Duodenal mucosa (tissue), 2 donors: Measurements from ENCODE around the gene ACTG1.

ENCODE experiments used
- H3K27ac ChIP-seq: one replicate; pipeline ENCODE4 v1.7.0; 2013; ENCODE audit warnings: low read depth, low read length
- H3K27me3 ChIP-seq, 2 donors: one replicate each; pipeline ENCODE4 v1.7.0; 2013; ENCODE audit warnings: low read length in 2 of 2, control low read depth in 1 of 2; ENCODE audit not compliant: insufficient read depth in 2 of 2, control insufficient read depth in 1 of 2
- H3K36me3 ChIP-seq, 2 donors: one replicate each; pipeline ENCODE4 v1.7.0; 2013; ENCODE audit warnings: low read length in 2 of 2, control low read depth in 1 of 2; ENCODE audit not compliant: insufficient read depth in 2 of 2, control insufficient read depth in 1 of 2
- H3K4me1 ChIP-seq, 2 donors: one replicate each; pipeline ENCODE4 v1.7.0; 2013; ENCODE audit warnings: low read length in 2 of 2, control low read depth in 1 of 2; ENCODE audit not compliant: insufficient read depth in 2 of 2, control insufficient read depth in 1 of 2
- H3K4me3 ChIP-seq, 2 donors: one replicate each; pipeline ENCODE4 v1.7.0; 2013; ENCODE audit warnings: low read length in 2 of 2, low read depth in 1 of 2
- H3K9ac ChIP-seq, 2 donors: one replicate each; pipeline ENCODE4 v1.7.0; 2013; ENCODE audit warnings: low read length in 2 of 2, low read depth in 1 of 2
- H3K9me3 ChIP-seq, 2 donors: one replicate each; pipeline ENCODE4 v1.7.0; 2013; ENCODE audit warnings: low read length in 2 of 2, control low read depth in 1 of 2; ENCODE audit not compliant: control insufficient read depth in 1 of 2

ACTG1 gene

DNA sequence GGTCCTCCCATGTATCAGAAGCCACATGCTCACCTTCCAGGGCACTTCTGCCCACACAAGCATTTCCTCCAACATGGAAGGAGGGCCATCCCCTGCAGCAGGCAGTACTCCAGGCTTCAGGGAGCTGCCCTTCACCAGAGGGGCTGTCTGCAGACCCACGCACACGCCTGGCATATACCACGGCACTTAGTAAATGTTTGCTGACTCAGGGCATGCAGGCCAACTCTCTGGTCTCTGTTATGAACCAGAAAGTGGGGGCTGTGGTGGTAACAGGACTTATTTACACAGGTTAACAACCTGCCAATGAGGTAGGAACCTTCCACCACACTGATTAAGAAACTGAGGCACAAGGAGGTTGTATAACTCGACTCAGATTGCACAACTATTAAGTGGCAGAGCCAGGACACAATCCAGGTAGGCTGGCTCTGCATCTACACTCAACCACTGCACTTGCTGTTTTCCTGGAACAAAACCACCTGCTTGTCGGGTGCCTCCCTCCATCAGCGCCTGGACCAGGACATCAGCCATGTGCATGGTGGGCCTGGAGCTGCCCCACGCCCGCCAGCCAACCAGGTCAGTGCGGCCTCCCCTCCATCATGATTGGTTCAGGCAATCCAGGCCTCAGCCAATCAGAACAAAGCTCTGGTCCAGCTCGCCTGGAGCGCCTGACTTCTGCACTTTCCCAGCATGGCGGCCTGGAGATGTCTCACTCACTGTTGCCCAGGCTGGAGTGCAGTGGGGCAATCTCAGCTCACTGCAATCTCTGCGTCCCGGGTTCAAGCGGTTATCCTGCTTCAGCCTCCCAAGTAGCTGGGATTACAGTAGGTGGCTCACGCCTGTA is 19.2 kb downstream of the ACTG1 start:
- Histone ChIP-seq H3K9ac (no peak overlapping the region), H3K36me3 (no peaks in the 10 kb centered on the region), H3K27me3 (peaks cover 0 to 2% of the 10 kb centered on the region in 2 donors), H3K27ac (no peak overlapping the region), H3K4me3 (no peak overlapping the region), H3K4me1 (peaks cover 4 to 10% of the 10 kb centered on the region in 2 donors), H3K9me3 (no peaks in the 10 kb centered on the region)

- H3K27ac ChIP-seq: no peak overlapping the region
- H3K4me1 ChIP-seq: peaks cover 4 to 10% of the 10 kb centered on the region in 2 donors
- H3K36me3 ChIP-seq: no peaks in the 10 kb centered on the region
- no peaks in the 10 kb centered on the region for H3K9me3 ChIP-seq
- peaks cover 0 to 2% of the 10 kb centered on the region in 2 donors for H3K27me3 ChIP-seq
- H3K9ac ChIP-seq: no peak overlapping the region
- H3K4me3 ChIP-seq: no peak overlapping the region
These were observed 19.9 kb downstream of the ACTG1 start for GRCh38 chr17:81492706-81493105.

- Histone ChIP-seq H3K9ac (no peak overlapping the region), H3K27ac (no peak overlapping the region), H3K36me3 (no peaks in the 10 kb centered on the region), H3K27me3 (peaks cover 0 to 2% of the 10 kb centered on the region in 2 donors), H3K9me3 (no peaks in the 10 kb centered on the region), H3K4me1 (peaks cover 4 to 15% of the 10 kb centered on the region in 2 donors), H3K4me3 (no peak overlapping the region)
These were observed 20.4 kb downstream of the ACTG1 start for GRCh38 chr17:81492202-81492601.

DNA sequence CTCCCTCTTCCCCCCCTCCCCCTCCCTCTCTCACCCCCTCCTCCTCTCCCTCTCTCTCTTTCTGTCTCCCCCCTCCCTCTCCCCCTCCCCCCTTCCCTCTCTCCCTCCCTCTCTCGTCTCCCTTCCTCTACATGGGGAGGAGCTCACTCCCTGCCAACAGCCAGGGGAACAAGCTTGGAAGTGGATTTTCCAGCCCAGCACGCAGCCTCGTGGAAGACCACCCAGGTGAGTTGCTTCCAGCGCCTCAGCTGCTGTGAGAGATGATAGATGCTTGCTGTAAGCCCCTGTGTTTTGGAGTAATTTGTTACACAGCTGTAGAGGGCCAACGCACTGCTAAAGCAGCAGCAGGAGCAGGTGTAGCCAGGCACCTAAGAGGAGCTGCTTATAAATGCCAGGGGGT is 20.8 kb downstream of the ACTG1 start:
- Histone ChIP-seq H3K4me3 (no peak overlapping the region), H3K27ac (no peak overlapping the region), H3K4me1 (peaks cover 4 to 15% of the 10 kb centered on the region in 2 donors)

GRCh38 chr17:81491181-81491581 is 21.4 kb downstream of the ACTG1 start:
- no peak overlapping the region for H3K9ac ChIP-seq
- no peaks in the 10 kb centered on the region for H3K36me3 ChIP-seq
- H3K27me3 ChIP-seq: peaks cover 0 to 2% of the 10 kb centered on the region in 2 donors
- H3K4me3 ChIP-seq: no peak overlapping the region
- peaks cover 4 to 15% of the 10 kb centered on the region in 2 donors for H3K4me1 ChIP-seq
- H3K27ac ChIP-seq: no peak overlapping the region
- no peaks in the 10 kb centered on the region for H3K9me3 ChIP-seq

More for the DNA sequence above, 20.8 kb downstream of the ACTG1 start:
- Histone ChIP-seq H3K9ac (no peak overlapping the region), H3K9me3 (no peaks in the 10 kb centered on the region), H3K36me3 (no peaks in the 10 kb centered on the region), H3K27me3 (peaks cover 0 to 2% of the 10 kb centered on the region in 2 donors)

- Histone ChIP-seq H3K9ac (no peak overlapping the region), H3K27ac (no peak overlapping the region), H3K4me3 (no peak overlapping the region), H3K4me1 (peaks cover 4 to 15% of the 10 kb centered on the region in 2 donors), H3K27me3 (peaks cover 0 to 2% of the 10 kb centered on the region in 2 donors), H3K9me3 (no peaks in the 10 kb centered on the region), H3K36me3 (no peaks in the 10 kb centered on the region)
These were observed 22.3 kb downstream of the ACTG1 start for GRCh38 chr17:81489998-81490992.

DNA sequence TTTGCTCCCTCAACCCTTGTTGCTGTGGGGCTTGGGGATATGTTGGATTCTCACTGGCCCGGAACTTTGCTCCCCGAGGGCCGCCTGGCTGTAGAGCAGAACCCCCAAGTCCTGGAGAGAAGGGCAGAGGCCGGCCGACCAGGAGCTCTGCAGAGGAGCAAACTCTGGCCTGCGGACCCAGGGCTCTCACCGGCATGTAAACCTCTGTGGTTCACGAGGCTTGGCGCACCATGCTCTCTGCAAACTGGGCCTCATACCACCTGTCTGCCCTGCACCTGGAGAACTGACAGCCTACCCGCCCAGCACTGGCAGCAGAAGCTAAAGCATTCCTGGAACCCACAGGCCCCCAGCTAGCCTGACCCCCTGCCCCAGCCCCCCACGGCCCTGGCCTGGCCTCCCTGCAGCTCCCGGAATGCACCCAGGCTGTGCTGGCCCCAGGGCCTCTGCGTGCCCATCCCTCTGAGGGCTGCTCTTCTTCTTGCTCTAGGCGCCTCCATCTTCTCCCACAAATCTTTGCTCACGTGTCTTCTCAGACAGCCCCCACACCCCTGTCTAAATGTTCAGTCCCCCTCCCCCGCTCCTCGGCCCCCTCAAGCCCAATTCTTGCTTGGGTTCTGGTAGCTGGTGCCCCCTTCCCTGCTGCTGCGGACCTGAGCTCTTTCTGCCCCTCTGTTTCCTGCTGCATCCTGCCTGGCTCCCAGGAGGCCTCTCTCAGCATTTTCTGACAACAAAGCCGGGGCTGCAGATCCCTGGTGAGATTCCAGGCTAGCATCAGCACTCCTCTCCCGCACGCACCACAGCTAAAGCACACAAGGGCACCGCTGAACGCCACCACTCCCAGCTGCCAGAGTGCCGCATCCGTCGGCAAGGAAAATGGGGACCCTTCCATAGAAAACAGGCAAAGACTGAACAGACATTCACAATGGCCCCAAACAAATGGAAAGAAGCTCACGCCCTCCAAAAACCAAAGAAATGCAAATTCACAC is 23.3 kb downstream of the ACTG1 start:
- no peak overlapping the region for H3K9ac ChIP-seq
- no peak overlapping the region for H3K4me3 ChIP-seq
- no peak overlapping the region for H3K27ac ChIP-seq

GRCh38 chr17:81488276-81488860 is 24.2 kb downstream of the ACTG1 start:
- Histone ChIP-seq H3K4me1 (peaks cover 16 to 29% of the 10 kb centered on the region in 2 donors), H3K36me3 (no peaks in the 10 kb centered on the region), H3K9ac (peak overlapping the region; percentile 71 to 76), H3K4me3 (peak overlapping the region; percentile 60 to 67), H3K27me3 (peaks cover 0 to 5% of the 10 kb centered on the region in 2 donors), H3K9me3 (no peaks in the 10 kb centered on the region), H3K27ac (peak overlapping the region; percentile 66)

More for the DNA sequence above, 23.3 kb downstream of the ACTG1 start:
- Histone ChIP-seq H3K4me1 (peaks cover 10 to 21% of the 10 kb centered on the region in 2 donors), H3K9me3 (no peaks in the 10 kb centered on the region), H3K27me3 (peaks cover 0 to 2% of the 10 kb centered on the region in 2 donors), H3K36me3 (no peaks in the 10 kb centered on the region)
